Stimulated activated CD4-positive, alpha-beta T cell treated with anti-CD3 and anti-CD28 coated beads, Interleukin-15, amount 100 ng/mL, for 1 hour (primary cell): Measurements from ENCODE around the gene PDPR.
"Not testable (repeated sequence)": the region's sequence is repeated elsewhere in the genome, so short reads cannot be mapped to it uniquely, and the experiment has no call there.

Source experiments
- DNase-seq, 2 donors: peaks; one replicate each; pipeline ENCODE4 v3.0.0-alpha.2; 2020; ENCODE audit warnings: low read depth in 1 of 2, low spot score in 1 of 2

Gene PDPR

GRCh38 chr16:70127706-70128105 is 13.6 kb downstream of the PDPR start:
- DNase-seq: not testable (repeated sequence)

GRCh38 chr16:70128844-70129243 is 14.7 kb downstream of the PDPR start:
- not testable (repeated sequence) for DNase-seq

GRCh38 chr16:70135796-70136195 is 21.7 kb downstream of the PDPR start:
- not testable (repeated sequence) for DNase-seq

GRCh38 chr16:70136595-70136994 is 22.5 kb downstream of the PDPR start:
- DNase-seq: not testable (repeated sequence)

GRCh38 chr16:70142739-70143138 is 28.6 kb downstream of the PDPR start:
- DNase-seq: not testable (repeated sequence)

- DNase-seq: not testable (repeated sequence)
Measured at GRCh38 chr16:70143231-70143895, 29.2 kb downstream of the PDPR start.

GRCh38 chr16:70147853-70148252 is 33.7 kb downstream of the PDPR start:
- DNase-seq: not testable (repeated sequence)

GRCh38 chr16:70148453-70148852 is 34.3 kb downstream of the PDPR start:
- DNase-seq: not testable (repeated sequence)

GRCh38 chr16:70149296-70149695 is 35.2 kb downstream of the PDPR start:
- DNase-seq: not testable (repeated sequence)

- no peak for DNase-seq
Measured at GRCh38 chr16:70151391-70151790, 37.3 kb downstream of the PDPR start.

GRCh38 chr16:70151941-70152509 is 37.9 kb downstream of the PDPR start:
- DNase-seq: no peak

GRCh38 chr16:70152578-70153302 is 38.6 kb downstream of the PDPR start:
- no peak for DNase-seq

GRCh38 chr16:70154736-70155135 is 40.6 kb downstream of the PDPR start:
- not testable (repeated sequence) for DNase-seq

- no peak for DNase-seq
Measured at GRCh38 chr16:70156207-70156978, 42.3 kb downstream of the PDPR start.

GRCh38 chr16:70157105-70157476 is 43.0 kb downstream of the PDPR start:
- no peak for DNase-seq

- DNase-seq: no peak
Measured at GRCh38 chr16:70157477-70158260, 43.5 kb downstream of the PDPR start.

GRCh38 chr16:70158261-70158939 is 44.3 kb downstream of the PDPR start:
- no peak for DNase-seq

GRCh38 chr16:70159355-70160348 is 45.5 kb downstream of the PDPR start:
- DNase-seq: no peak

GRCh38 chr16:70160388-70160787 is 46.3 kb downstream of the PDPR start:
- no peak for DNase-seq
